Activated T-cell treated with anti-CD3 and anti-CD28 coated beads, Interleukin-2, amount 50 U/mL, for 48 hours (primary cell): ENCODE measurements around the gene PEX11G.

Experiments used
- DNase-seq, 2 experiments: peaks; one replicate each; pipeline ENCODE4 v3.0.0-alpha.2; 2020

Gene PEX11G

DNA sequence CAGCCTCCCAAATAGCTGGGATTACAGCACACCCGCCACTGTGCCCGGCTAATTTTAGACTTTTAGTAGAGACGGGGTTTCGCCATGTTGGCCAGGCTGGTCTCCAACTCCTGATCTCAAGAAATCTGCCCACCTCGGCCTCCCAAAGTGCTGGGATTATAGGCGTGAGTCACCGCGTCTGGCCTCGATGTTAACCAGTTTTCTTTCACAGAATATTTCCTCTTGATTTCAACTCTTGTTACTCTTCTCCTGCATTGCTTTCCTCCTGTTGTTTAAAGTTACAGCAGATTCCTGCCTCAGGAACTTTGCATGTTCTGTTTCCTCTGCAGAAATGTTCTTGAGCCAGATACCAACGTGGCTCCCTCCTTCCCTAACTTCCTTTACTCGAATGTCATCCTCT, 3.7 kb upstream of the PEX11G start:
- DNase-seq, result no peak

GRCh38 chr19:7492142-7492541, 3.3 kb upstream of the PEX11G start:
- DNase-seq, result peak; percentile 72

DNA sequence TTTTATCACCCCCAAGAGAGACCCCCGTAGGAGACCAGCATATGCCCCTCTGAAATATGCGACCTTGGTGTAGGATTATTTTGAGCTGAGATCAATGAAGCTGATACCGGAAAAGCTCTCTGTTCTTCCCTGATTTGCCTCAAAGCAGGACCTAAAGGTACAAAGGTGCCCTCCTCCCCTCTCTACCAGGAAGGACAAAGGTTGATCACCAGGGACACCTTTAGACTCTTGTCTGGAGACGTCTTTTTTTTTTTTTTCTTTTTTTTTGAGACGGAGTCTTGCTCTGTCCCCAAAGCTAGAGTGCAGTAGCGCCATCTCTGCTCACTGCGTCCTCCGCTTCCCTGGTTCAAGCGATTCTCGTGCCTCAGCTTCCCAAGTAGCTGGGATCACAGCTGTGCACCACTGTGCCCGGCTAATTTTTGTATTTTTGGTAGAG, 792 bp upstream of the PEX11G start:
- DNase-seq, result no peak

DNA sequence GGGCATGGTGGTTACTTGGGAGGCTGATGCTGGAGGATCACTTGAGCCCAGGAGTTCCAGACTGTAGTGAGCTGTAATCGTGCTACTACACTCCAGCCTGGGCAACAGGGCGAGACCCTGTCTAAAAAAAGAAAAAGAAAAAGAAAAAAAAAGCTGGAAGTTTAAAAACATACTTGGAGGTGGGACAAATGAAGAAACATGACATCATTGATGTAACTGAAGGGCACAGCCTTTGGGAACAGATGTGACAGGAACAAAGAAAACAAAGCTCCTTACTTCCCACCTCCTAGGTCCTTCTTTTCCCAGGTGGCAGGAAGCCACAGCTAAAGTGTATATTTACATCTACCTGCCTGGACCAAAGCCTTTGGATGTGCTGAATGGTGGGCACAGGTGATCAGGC, 1.9 kb downstream of the PEX11G start:
- DNase-seq, result no peak

- no peak for DNase-seq
These were observed 5.1 kb downstream of the PEX11G start for GRCh38 chr19:7483720-7484201.

DNA sequence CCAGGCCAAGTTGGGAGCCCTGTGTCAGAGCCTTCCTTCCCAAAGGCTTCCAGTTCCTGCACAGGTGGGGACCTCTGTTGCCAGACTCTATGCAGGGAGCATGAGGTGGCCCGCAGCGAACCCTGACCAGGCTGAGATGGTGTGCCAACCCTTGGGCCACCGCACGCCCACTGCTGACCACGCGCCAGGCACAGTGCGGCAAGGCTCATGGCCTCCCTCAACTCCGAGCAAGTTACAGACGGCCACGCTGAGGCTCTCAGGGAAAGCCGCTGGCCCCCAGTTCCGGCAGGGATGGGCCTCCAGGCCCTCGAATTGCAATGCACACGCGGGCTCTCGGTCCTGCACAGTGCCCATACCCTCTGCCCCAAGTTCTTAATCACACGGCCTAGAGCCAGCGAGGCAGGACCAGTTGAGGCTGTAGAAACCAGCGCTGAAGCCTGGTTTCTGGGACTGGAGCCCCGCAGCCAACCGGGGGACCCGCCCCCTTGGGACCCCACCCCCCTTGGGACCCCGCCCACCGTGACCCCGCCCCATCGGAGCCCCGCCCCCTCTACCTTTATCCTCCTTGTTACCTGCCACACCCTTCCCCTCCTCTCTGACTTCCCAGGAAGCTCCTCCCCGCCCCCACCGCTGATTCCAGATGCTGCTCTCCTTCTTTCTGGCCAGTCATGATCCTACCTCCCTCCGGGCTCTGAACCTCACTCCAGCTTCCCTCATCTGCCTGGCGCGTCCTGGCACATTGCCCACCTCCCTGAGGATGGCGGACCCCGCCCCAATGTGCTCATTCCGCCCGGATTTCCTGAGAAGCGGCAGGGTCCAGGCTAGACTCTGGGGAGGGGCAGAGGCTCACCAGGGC, 6.0 kb downstream of the PEX11G start:
- DNase-seq, result peak in 1 of 2 experiments; percentile 46

DNA sequence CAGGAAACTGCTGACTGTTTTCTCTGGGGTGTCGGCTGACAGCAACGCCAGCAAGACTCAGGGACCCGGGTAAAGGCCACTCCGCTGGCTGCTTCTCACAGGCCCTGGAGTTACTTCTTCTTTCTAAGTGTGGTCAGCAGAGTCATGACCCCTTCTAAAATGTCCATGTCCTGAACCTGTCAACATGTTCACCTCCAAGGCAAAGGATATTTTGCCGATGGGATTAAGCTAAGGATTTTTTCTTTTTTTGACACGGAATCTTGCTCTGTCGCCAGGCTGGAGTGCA, 7.9 kb downstream of the PEX11G start:
- no peak for DNase-seq

- DNase-seq, result no peak
These were observed 8.4 kb downstream of the PEX11G start for GRCh38 chr19:7480222-7480969.

GRCh38 chr19:7478843-7479227, 10.0 kb downstream of the PEX11G start:
- no peak for DNase-seq

DNA sequence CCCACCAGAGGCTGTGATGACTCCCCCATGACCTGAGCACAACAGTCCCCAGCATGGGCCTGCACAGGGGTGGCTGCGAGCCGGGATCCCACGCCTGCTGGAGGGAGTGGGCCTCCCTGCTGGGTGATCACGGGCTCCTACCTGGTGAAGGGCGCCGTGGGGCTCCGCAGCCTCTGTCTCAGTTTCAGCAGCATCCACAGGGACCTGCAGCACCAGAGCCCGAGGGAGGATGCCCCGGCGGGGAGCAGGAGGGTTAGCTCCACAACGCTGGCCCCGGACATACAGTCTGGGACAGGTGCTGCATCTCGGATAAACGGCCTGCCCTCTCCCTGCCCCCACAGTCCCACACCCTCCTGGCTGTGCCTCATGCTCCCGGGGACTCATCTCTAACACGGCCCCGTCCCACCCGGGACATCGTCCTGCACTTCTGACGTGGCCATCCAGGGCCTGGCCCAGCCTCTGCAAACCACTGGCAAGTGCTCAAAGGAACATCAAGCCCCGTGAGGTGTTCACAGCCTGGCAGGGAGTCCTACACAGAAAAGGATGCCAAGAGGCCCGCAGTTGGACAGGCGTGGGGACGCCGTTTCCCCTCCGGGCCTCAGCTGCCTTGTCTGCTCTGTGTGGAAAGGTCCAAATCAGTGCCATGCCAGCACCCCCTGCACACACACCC, 10.5 kb downstream of the PEX11G start:
- DNase-seq, result no peak

DNA sequence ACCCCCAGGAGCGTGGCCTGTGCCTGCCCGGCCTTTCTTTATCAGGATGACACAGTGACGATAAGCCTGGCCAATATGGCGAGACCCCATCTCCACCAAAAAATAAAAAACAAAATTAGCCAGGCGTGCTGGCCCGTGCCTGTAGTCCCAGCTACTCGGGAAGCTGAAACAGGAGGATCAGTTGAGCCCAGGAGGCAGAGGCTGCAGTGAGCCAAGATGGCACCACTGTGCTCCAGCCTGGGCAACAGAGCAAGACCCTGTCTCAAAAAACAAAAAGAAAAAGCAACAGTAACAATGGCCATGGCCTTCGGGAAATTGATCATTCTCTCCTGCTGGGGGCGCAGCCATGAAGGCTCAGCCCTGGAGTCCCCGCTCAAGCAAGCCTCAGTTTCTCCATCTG, 11.1 kb downstream of the PEX11G start:
- no peak for DNase-seq

DNA sequence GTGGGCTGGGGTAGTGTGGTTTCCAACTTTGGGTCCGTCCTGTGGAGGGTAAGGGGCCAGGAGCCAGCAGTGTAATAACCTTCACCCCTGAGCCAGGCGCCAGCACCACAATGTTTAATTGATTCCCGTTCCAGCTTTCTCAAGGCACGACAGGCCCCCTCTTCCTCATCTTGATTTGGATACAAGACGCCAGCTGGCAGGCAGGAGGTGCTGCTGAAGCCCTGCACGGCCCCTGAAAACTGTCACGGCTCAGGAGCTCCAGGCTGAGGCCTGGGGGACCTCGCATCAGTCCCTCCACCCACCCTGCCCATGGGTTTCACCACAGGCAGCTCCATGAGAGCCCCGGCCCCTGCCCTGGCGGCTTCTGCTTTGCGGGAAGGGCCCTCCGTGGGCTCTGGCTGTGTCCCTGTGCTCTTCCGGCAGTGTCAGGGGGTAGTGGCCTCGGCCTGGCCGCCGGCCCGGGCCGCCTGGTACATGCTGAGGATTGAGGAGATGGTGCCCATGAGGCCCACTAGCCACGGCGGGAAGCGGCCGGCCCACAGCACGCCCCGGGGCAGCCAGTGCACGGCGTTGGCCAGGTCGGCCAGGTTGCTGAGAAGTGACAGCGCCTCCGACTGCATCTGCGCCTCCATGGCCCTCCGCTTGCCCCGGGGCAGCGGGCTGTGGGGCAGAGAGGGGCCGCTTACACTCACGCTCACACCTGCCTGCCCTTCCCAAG, 11.9 kb downstream of the PEX11G start:
- no peak for DNase-seq

GRCh38 chr19:7476241-7476640, 12.6 kb downstream of the PEX11G start:
- no peak for DNase-seq

GRCh38 chr19:7475665-7476064, 13.2 kb downstream of the PEX11G start:
- no peak for DNase-seq

DNA sequence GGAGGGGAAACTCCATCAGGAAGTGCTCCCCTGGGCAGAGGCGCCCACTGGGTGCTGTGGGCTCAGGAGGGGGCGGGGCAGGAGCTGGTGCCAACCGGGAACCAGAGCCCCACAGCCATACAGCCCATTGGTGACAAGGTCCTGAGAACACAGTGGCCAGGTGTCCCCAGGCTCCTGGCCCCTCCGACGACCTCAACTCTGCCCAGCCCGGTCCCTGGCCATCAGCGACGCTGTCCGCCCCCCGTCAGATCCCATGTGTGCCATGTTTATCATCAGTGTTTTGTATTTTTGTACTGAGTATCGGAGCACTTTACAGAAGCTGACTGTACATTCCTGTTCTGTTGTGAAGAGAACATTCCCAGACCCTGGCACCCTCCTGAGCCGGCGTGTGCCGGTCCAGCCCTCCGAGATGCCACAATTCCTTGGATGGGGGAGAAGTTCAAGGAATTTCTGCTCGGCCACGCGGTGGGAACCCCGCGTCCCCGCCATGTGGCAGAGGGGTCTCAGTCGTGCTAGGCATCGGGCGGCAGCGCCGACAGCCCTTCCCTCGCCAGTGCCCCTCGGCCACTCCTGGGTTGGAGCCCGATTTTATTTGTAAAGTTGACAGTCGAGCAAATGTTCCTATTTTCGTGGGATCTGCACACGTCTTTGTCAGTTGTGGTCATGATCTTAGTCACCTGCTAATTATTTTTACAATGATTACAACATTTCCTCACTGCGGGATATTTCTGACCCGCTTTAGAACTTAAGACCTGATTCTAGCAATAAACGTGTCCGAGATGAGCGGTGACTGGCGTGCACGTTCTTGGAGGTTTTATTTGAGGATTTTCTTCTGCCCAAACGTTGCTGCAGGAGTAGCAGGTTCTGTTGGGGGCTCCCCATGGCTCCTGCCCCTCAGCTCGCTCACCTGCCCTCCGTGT, 16.9 kb downstream of the PEX11G start:
- DNase-seq, result no peak

DNA sequence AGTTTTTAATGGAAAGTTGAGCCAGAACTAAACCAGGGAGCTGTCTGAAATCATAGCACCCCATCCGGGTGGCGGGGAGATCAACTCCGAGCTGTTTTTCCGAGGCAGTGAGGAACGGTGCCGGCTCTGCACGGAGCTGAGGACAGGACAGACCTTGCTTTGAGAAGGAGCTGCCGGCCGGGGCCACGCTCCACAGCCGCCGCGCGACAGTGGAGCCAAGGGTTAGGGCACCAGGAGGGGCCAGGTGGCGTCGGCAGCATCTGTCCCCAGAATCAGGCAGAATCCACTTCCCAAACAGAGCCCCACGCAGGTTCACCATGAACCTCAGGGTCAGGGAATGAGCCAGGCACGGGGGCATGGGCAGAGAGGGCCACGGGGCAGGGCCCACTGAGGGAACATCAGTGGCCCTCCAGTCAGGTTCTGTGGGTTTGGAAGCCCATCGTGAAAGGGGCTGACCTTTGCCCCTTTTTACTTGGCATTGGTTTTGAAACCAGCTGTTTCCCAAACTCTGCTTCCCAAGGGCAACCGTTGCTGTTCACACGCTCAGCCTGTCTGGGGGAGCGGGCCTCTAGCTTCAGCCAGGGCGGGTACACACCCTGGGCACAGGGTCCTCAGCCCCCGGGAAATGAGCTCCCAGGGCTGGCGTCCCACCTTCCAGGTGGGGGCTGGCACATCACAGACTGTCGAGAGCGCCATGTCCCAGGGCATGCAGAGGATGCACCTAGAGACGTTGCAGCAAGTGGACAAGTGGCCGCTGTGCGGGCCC, 18.1 kb downstream of the PEX11G start:
- DNase-seq, result no peak

DNA sequence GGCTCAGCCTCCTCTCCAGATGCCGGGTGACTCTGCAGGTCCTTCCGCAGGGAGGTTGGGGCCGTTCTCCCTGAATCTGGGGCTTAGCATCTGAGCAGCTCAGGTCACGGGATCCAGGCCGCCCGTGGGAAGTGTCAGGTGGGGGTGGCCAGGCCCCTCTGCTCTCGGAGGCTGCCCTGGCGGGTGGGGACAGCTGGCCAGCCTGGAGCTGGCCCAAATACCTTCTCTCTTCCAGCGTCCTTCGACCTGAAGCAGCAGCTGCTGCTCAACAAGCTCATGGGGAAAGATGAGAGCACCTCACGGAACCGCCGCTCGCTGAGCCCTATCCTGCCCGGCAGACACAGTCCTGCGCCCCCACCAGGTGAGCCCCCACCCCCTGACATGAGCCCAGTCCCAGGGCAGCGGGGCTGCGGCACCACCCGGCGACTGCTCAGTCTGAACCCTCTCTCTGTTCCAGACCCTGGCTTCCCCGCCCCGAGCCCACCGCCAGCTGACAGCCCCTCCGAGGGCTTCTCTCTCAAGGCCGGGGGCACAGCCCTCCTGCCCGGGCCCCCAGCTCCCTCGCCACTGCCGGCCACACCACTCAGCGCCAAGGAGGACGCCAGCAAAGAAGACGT, 19.1 kb downstream of the PEX11G start:
- no peak for DNase-seq

- DNase-seq, result no peak
These were observed 20.0 kb downstream of the PEX11G start for GRCh38 chr19:7468840-7469239.

DNA sequence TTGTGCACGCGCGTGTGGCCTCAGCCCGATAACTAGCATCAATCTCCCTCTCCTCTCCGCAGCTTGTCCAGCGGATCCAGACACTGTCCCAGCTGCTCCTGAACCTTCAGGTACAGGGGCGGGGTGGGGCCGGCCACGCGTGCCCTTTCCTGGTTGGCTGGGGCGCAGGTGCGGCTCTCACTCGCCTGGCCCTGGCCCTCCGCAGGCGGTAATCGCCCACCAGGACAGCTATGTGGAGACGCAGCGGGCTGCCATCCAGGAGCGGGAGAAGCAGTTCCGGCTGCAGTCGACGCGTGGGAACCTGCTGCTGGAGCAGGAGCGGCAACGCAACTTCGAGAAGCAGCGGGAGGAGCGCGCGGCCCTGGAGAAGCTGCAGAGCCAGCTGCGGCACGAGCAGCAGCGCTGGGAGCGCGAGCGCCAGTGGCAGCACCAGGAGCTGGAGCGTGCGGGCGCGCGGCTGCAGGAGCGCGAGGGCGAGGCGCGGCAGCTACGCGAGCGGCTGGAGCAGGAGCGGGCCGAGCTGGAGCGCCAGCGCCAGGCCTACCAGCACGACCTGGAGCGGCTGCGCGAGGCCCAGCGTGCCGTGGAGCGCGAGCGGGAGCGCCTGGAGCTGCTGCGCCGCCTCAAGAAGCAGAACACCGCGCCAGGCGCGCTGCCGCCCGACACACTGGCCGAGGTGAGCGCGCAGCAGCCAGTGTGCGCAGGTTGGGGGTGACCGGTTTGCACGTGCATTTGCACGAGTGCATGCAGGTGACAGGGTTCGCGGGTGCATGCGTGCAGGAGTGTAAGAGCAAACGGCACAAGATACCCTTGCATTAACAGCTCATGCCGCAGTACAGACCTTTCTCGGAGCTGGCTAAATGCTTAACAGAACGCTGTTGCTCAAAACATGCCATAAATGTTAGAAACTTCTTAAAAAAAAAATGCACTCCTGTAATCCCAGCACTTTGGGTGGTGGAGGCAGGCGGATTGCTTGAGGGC, 21.5 kb downstream of the PEX11G start:
- no peak for DNase-seq
